DOHH2 (cell line): ENCODE results near the gene SLC7A6.

ENCODE experiments used
- CTCF ChIP-seq: fragments of 200-600 bp; sonication (generic); IDR thresholded peaks from one replicate; pipeline ENCODE4 v1.5.1; 2014; ENCODE audit warnings: antibody characterized with exemption, mild to moderate bottlenecking, low read depth, low read length; ENCODE audit not compliant: poor library complexity, severe bottlenecking
- EZH2phosphoT487 ChIP-seq: fragments of 200-600 bp; sonication (generic); IDR thresholded peaks from 2 replicates; pipeline ENCODE4 v1.6.1; 2017; ENCODE audit warnings: borderline replicate concordance, mild to moderate bottlenecking, antibody characterized with exemption, low read length, moderate library complexity, mixed read lengths

DNA sequence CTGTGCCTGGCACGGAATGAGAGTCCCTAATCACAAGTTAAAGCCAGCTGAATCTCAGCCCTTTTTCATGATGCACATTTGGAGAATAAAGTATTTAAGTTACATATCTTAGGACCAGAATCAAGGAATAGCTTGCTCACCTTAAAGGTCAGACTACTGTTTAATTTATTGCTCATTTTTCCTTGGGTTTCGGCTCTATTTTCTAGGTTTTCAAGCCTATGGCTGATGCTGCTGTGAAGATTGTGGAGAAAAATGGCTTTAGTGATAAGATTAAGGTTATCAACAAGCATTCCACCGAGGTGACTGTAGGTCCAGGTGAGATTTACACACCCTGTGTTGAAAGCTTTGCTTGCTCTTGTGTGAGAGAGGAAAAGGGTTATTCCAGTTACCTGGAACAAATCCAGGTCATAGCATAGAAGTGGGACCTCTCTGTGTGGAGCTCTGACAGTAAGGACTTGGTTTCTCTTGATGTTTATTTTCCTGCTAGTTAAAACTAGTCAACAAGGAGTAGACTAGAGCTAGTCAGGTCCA lies 64.6 kb downstream of the SLC7A6 start:
- no peak for TF ChIP-seq CTCF
- no peak for TF ChIP-seq EZH2phosphoT487
